ENCODE data around the gene OR51V1.
"Not testable (repeated sequence)": the region's sequence is repeated elsewhere in the genome, so short reads cannot be mapped to it uniquely, and the experiment has no call there.

The OR51V1 gene

GRCh38 chr11:5200582-5200981, at the start of gene OR51V1:
TSS of gene OR51V1 (minus strand) at chr11:5200682. CDS start at chr11:5200682, 0 bp downstream.
- no peak for DNase-seq

GRCh38 chr11:5249807-5250396, 49.4 kb upstream of the OR51V1 start, which contains the start of gene HBG1:
TSS of gene HBG1 (minus strand) at chr11:5249857. CDS start at chr11:5249804, 53 bp downstream.
- not testable (repeated sequence) for DNase-seq

GRCh38 chr11:5248498-5248897, 48.0 kb upstream of the OR51V1 start:
- not testable (repeated sequence) for DNase-seq

- no peak for DNase-seq
Observed at GRCh38 chr11:5247472-5248192, 47.1 kb upstream of the OR51V1 start.

- DNase-seq, result no peak
Observed at GRCh38 chr11:5246772-5247471, 46.4 kb upstream of the OR51V1 start.

GRCh38 chr11:5245155-5245554, 44.7 kb upstream of the OR51V1 start:
- DNase-seq, result no peak

GRCh38 chr11:5243816-5244180, 43.3 kb upstream of the OR51V1 start:
- DNase-seq, result no peak

GRCh38 chr11:5242933-5243815, 42.7 kb upstream of the OR51V1 start:
- DNase-seq, result no peak

GRCh38 chr11:5242208-5242607, 41.7 kb upstream of the OR51V1 start:
- DNase-seq, result no peak

GRCh38 chr11:5241458-5241857, 41.0 kb upstream of the OR51V1 start:
- no peak for DNase-seq

- no peak for DNase-seq
Observed at GRCh38 chr11:5240458-5240857, 40.0 kb upstream of the OR51V1 start.

- DNase-seq, result no peak
Observed at GRCh38 chr11:5240056-5240455, 39.6 kb upstream of the OR51V1 start.

GRCh38 chr11:5239046-5239445, 38.6 kb upstream of the OR51V1 start:
- DNase-seq, result no peak

GRCh38 chr11:5238486-5238885, 38.0 kb upstream of the OR51V1 start:
- DNase-seq, result no peak

- DNase-seq, result no peak
Observed at GRCh38 chr11:5237420-5237819, 36.9 kb upstream of the OR51V1 start.

GRCh38 chr11:5235364-5236095, 35.0 kb upstream of the OR51V1 start:
- DNase-seq, result no peak

- DNase-seq, result no peak
Observed at GRCh38 chr11:5234381-5234834, 33.9 kb upstream of the OR51V1 start, which contains the start of gene HBD. TSS of gene HBD (minus strand) at chr11:5234483. CDS start at chr11:5234433, 50 bp downstream.

GRCh38 chr11:5233307-5233706, 32.8 kb upstream of the OR51V1 start:
- no peak for DNase-seq

GRCh38 chr11:5232821-5233220, 32.3 kb upstream of the OR51V1 start:
- no peak for DNase-seq

GRCh38 chr11:5232176-5232575, 31.7 kb upstream of the OR51V1 start:
- no peak for DNase-seq

- DNase-seq, result no peak
Observed at GRCh38 chr11:5231111-5231510, 30.6 kb upstream of the OR51V1 start.

- DNase-seq, result no peak
Observed at GRCh38 chr11:5230266-5230665, 29.8 kb upstream of the OR51V1 start.

Measured in NCI-H82 (cell line).